A673 (cell line): ENCODE results near the gene BBS5.

ENCODE experiments used
- CTCF ChIP-seq: fragments of 300-800, 200-600 bp; sonication (generic); conservative IDR thresholded peaks from 2 replicates; pipeline ENCODE4 v1.5.1; 2017; ENCODE audit warnings: low read depth, mild to moderate bottlenecking, antibody characterized with exemption, low read length, moderate library complexity, mixed read lengths
- EZH2 ChIP-seq: fragments of 200-600 bp; sonication (generic); IDR thresholded peaks from 2 replicates; pipeline ENCODE4 v1.6.1; 2017; ENCODE audit warnings: borderline replicate concordance, low read depth, mild to moderate bottlenecking, mixed read lengths, antibody characterized with exemption, low read length; ENCODE audit not compliant: poor library complexity, severe bottlenecking

GRCh38 chr2:169507698-169508097 lies 28.4 kb downstream of the BBS5 start:
- no peak for TF ChIP-seq CTCF
- TF ChIP-seq EZH2: no peak
